Gastroesophageal sphincter (tissue), 4 donors: ENCODE measurements around the gene PDE4A. TPM values are rescaled to one million over a fixed set of nuclear protein-coding genes. Genes with fewer than 3 reads are reported as not detected.

ENCODE experiments used
- ATAC-seq: fragments of 150-250 bp; one replicate; pipeline ENCODE4 v1.9.1; 2016; ENCODE audit warnings: mild to moderate bottlenecking, moderate library complexity
- H3K27ac ChIP-seq, 4 donors: fragments of 200-600 bp; sonication (generic) in 3 of 4; 1 replicate in 3 of 4; 2 replicates in 1 of 4; pipeline ENCODE4 v1.5.1; 2016 to 2019
- H3K27me3 ChIP-seq: fragments of 200-600 bp; sonication (generic); one replicate; pipeline ENCODE4 v1.5.1; 2019
- H3K36me3 ChIP-seq, 2 donors: fragments of 200-600 bp; sonication (generic); one replicate each; pipeline ENCODE4 v1.5.1; 2019; ENCODE audit warnings: control low read depth in 1 of 2
- H3K4me1 ChIP-seq, 3 donors: fragments of 200-600 bp; sonication (generic); 1 replicate in 2 of 3; 2 replicates in 1 of 3; pipeline ENCODE4 v1.5.1; 2016 to 2019; ENCODE audit warnings: control low read depth in 2 of 3
- H3K4me3 ChIP-seq, 2 donors: fragments of 200-600 bp; sonication (generic); one replicate each; pipeline ENCODE4 v1.5.1; 2019; ENCODE audit warnings: mild to moderate bottlenecking in 1 of 2, moderate library complexity in 1 of 2
- H3K9me3 ChIP-seq, 3 donors: fragments of 200-600 bp; sonication (generic); one replicate each; pipeline ENCODE4 v1.5.1; 2017 to 2019; ENCODE audit warnings: control low read depth in 2 of 3
- CTCF ChIP-seq, 4 experiments: fragments of 200-600 bp in 2 of 4; fragments of 450-650 bp in 2 of 4; sonication (generic) in 1 of 4; IDR thresholded peaks; one replicate each; pipeline ENCODE4 v1.5.1; 2017 to 2019; ENCODE audit warnings: antibody characterized with exemption in 4 of 4, mild to moderate bottlenecking in 2 of 4, moderate library complexity in 2 of 4
- EP300 ChIP-seq: sonication (generic); formaldehyde crosslinking; IDR thresholded peaks from one replicate; pipeline ENCODE4 v1.6.1; 2017; ENCODE audit warnings: antibody characterized with exemption, mild to moderate bottlenecking
- POLR2A ChIP-seq, 2 donors: fragments of 450-650 bp; IDR thresholded peaks; one replicate each; pipeline ENCODE4 v1.6.1; 2017; ENCODE audit warnings: antibody characterized with exemption in 2 of 2, mild to moderate bottlenecking in 2 of 2, moderate library complexity in 1 of 2
- POLR2AphosphoS5 ChIP-seq: sonication (generic); formaldehyde crosslinking; IDR thresholded peaks from one replicate; pipeline ENCODE4 v1.6.1; 2017; ENCODE audit warnings: antibody characterized with exemption
- WGBS, 2 donors: methylation state at CpG; one replicate each; pipeline ENCODE4 v1.1.5; 2018; ENCODE audit warnings: low coverage in 1 of 2; 5-methylcytosine and 5-hydroxymethylcytosine counted together
- total RNA-seq, 4 donors: library from RNA; depleted of rRNA; stranded (reverse); fragments of >200 nt; gene quantifications; one replicate each; pipeline ENCODE4 v1.1.0, GENCODE V29; 2016

PDE4A gene
- total RNA-seq, 4 donors from 2014 or later, result 7.3 to 22.5 (median 10.0) TPM

GRCh38 chr19:10510301-10510802 is 90.0 kb downstream of the PDE4A start:
- ATAC-seq, result no peak
- H3K36me3 ChIP-seq, result no peaks in the 10 kb centered on the region
- peaks cover 0 to 15% (median 3%) of the 10 kb centered on the region in 3 donors for H3K4me1 ChIP-seq
- H3K9me3 ChIP-seq, result no peaks in the 10 kb centered on the region
- peak in 3 of 4 experiments; percentile 13 to 60 (median 35) for TF ChIP-seq CTCF (IDR thresholded peaks at IDR 0.05)
- no peak for TF ChIP-seq POLR2A (IDR thresholded peaks at IDR 0.05)
- peaks cover 76% of the 10 kb centered on the region for H3K27me3 ChIP-seq
- 0 to 20% methylated on average over 1 of the region's 15 CpGs for WGBS, 2 donors
- no peak overlapping the region for H3K4me3 ChIP-seq
- H3K27ac ChIP-seq, result no peak overlapping the region

DNA sequence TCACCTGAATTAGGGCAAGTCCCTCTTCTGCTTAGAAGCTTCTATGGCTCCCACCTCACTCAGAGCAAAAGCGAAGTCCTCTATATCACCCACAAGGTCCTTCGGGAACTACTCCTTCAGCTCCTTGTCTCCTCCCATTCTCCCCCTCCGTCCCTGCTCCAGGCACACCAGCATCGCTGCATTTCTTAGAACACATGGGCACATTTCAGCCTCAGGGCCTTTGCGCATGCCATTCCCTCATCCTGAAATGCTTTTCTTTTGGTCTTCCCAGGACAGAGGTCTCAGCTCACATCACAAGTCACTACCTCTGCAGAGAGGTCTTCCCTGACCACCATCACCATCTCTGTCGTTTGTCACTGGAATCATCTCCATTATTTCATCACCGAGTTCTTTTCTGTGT is 92.9 kb downstream of the PDE4A start:
- Histone ChIP-seq H3K27ac (no peak overlapping the region), H3K4me1 (peaks cover 0 to 23% (median 7%) of the 10 kb centered on the region in 3 donors), H3K36me3 (no peaks in the 10 kb centered on the region), H3K4me3 (no peak overlapping the region), H3K9me3 (no peaks in the 10 kb centered on the region), H3K27me3 (peaks cover 100% of the 10 kb centered on the region)
- no peak for ATAC-seq
- no peak for TF ChIP-seq EP300
- TF ChIP-seq CTCF (IDR thresholded peaks at IDR 0.05), result no peak
- no peak for TF ChIP-seq POLR2A (IDR thresholded peaks at IDR 0.05)
- no peak for TF ChIP-seq POLR2AphosphoS5
- WGBS, 2 donors, result 75 to 78% methylated on average over 5 to 7 of the region's 7 CpGs

- Histone ChIP-seq H3K36me3 (no peaks in the 10 kb centered on the region), H3K27ac (no peak overlapping the region), H3K27me3 (peaks cover 100% of the 10 kb centered on the region), H3K4me1 (peaks cover 0 to 28% (median 7%) of the 10 kb centered on the region in 3 donors), H3K4me3 (no peak overlapping the region), H3K9me3 (no peaks in the 10 kb centered on the region)
- no peak for TF ChIP-seq POLR2AphosphoS5
- TF ChIP-seq POLR2A (IDR thresholded peaks at IDR 0.05), result no peak
- ATAC-seq, result no peak
- 5% methylated on average over 17 of the region's 107 CpGs; no CpG with 5 or more reads in 1 of the 2 donors for WGBS, 2 donors
Observed at GRCh38 chr19:10514211-10515145, 94.1 kb downstream of the PDE4A start.

DNA sequence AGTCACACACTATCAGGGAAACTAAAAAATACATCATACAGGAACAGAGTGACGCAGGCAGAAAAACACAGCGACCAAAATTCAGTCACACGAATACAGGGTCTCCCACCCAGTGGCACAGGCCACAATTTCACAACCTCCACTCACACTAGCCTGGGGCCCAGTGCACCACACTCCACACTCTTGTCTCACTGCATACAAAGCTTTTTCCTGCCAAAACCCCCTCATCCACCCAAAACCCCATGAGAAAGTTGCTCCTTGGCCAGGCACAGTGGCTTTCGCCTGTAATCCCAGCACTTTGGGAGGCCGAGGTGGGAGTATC is 95.7 kb downstream of the PDE4A start:
- Histone ChIP-seq H3K4me3 (no peak overlapping the region), H3K4me1 (peaks cover 0 to 28% (median 4%) of the 10 kb centered on the region in 3 donors), H3K27me3 (peaks cover 100% of the 10 kb centered on the region), H3K27ac (no peak overlapping the region), H3K9me3 (no peaks in the 10 kb centered on the region), H3K36me3 (no peaks in the 10 kb centered on the region)
- 79 to 90% methylated on average over 3 of the region's 5 CpGs for WGBS, 2 donors
- no peak for TF ChIP-seq CTCF (IDR thresholded peaks at IDR 0.05)
- TF ChIP-seq POLR2AphosphoS5, result no peak
- ATAC-seq, result no peak

DNA sequence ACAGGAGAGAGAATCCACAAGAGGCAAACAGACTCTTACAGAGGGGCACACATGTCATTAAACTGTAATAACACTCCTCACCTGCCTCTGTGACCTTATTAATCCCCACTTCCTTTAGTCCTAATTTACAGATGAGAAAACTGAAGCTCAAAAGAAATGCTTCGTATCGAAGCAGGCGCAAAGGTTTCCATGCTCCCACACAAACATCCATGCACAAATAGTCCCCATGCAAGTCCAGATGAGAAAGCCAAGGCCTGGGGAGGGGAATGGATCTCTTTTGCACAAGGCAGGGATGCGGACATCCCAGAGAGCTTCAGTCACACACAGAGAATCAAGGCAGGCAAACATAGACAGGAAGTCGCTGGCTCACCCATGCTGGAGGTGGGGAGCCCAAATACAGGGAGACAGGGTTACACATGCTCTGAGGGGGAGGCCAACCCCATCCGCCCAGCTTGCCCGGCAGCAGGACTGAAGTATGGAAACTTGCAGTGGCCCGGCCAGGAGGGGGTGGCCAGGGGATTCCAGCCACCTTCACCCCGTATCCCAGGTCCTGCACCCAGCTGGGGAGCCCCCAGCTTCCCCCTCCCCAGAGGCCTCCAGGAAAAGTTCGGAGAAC is 96.4 kb downstream of the PDE4A start:
- WGBS, 2 donors, result 54 to 62% methylated on average over 3 of the region's 10 CpGs
- peak overlapping the region in 1 of 2 donors; percentile 27 for H3K4me3 ChIP-seq
- no peak for TF ChIP-seq EP300
- TF ChIP-seq POLR2A (IDR thresholded peaks at IDR 0.05), result no peak
- TF ChIP-seq POLR2AphosphoS5, result no peak
- no peak for TF ChIP-seq CTCF (IDR thresholded peaks at IDR 0.05)

More for the DNA sequence above, 96.4 kb downstream of the PDE4A start:
- H3K36me3 ChIP-seq, result no peaks in the 10 kb centered on the region
- no peaks in the 10 kb centered on the region for H3K9me3 ChIP-seq
- no peak overlapping the region for H3K27ac ChIP-seq
- H3K27me3 ChIP-seq, result peaks cover 100% of the 10 kb centered on the region
- H3K4me1 ChIP-seq, result peaks cover 0 to 28% (median 4%) of the 10 kb centered on the region in 3 donors
- ATAC-seq, result no peak
